SU-DHL-6 (cell line): ENCODE data around the gene ENDOV.

Experiments used
- EZH2phosphoT487 ChIP-seq: fragments of 200-600 bp; sonication (generic), shearing (Covaris generic); conservative IDR thresholded peaks from 2 replicates; pipeline ENCODE4 v1.6.1; 2018; ENCODE audit warnings: mild to moderate bottlenecking, antibody characterized with exemption, low read length, moderate library complexity, mixed read lengths
- TF ChIP-seq, protein P1 (sequence below): fragments of 200-600 bp; sonication (generic); IDR thresholded peaks from one replicate; pipeline ENCODE4 v1.5.1; 2017; ENCODE audit warnings: antibody characterized with exemption, mild to moderate bottlenecking, low read length, moderate library complexity; ENCODE audit not compliant: insufficient read depth, poor library complexity, severe bottlenecking

DNA sequence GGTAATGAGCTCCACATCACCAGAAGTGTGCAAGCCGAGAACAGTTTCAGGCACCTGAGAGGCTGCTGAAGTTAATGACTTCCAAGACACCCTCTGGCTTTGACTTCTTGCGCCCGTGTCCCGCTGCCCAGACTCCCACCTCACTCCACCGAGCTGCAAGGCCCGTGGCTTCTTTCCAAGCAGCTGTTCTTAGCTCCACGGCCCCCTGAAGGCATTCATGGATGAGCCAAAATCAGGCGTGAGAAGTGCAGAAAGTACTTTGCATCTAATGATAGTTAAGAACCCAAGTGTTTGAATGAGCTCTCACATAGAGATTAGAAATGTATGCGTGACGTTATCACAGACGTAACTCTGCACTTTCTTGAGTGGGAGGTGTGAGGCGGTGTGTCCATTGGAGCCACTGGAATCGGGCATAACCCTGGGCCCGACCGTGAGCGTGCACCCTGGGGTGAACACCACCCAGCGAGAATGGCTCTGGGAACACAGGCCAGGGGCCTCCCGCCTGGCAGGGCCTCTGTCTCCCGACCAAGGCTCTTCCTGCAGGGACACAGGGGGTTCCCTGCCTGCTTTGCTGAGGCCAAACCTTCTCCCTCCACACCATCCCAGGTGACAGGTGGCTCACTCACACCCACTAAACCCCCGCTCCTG is 50.5 kb downstream of the ENDOV start:
- TF ChIP-seq, protein P1, sequence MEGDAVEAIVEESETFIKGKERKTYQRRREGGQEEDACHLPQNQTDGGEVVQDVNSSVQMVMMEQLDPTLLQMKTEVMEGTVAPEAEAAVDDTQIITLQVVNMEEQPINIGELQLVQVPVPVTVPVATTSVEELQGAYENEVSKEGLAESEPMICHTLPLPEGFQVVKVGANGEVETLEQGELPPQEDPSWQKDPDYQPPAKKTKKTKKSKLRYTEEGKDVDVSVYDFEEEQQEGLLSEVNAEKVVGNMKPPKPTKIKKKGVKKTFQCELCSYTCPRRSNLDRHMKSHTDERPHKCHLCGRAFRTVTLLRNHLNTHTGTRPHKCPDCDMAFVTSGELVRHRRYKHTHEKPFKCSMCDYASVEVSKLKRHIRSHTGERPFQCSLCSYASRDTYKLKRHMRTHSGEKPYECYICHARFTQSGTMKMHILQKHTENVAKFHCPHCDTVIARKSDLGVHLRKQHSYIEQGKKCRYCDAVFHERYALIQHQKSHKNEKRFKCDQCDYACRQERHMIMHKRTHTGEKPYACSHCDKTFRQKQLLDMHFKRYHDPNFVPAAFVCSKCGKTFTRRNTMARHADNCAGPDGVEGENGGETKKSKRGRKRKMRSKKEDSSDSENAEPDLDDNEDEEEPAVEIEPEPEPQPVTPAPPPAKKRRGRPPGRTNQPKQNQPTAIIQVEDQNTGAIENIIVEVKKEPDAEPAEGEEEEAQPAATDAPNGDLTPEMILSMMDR: no peak
- no peak for TF ChIP-seq EZH2phosphoT487
